H1 (cell line): ENCODE measurements around the gene SNU13. TPM values are rescaled to one million over a fixed set of nuclear protein-coding genes. Genes with fewer than 3 reads are reported as not detected.

Experiments used
- ATF2 ChIP-seq: IDR thresholded peaks from 2 replicates; pipeline ENCODE4 v1.6.1; 2012; ENCODE audit warnings: low read length, inconsistent platforms
- polyA plus RNA-seq, 7 experiments: library from polyadenylated mRNA; depleted of rRNA in 3 of 7; stranded (reverse) in 5 of 7; unstranded in 2 of 7; fragments of >200 nt in 5 of 7; fragments of 200-250 nt in 2 of 7; gene quantifications; 1 replicate in 5 of 7; 2 replicates in 1 of 7; 4 replicates in 1 of 7; pipeline versions ENCODE4 v1.2.1 to v1.2.3, GENCODE V29; 2011 to 2013; ENCODE audit warnings: missing spikeins in 2 of 7, mixed read lengths in 2 of 7
- total RNA-seq: library from RNA; stranded (reverse); fragmentation: NEBNext Ultra II Directional; extraction: Animal tissue kit (Norgen Biotek cat#: 25700); gene quantifications from 2 replicates; pipeline ENCODE4 v1.2.1, GENCODE V29; 2021

The SNU13 gene
- total and polyA plus RNA-seq, 2 of the 8 experiments (the other 6 are each of a cell fraction or from before 2014, with no cell fraction given), result 241 to 281 TPM

GRCh38 chr22:41683052-41683451 is 5.6 kb downstream of the SNU13 start (continued):
- TF ChIP-seq ATF2, result no peak
